A673 (cell line): ENCODE measurements around the gene PCNT.

Experiments
- EZH2 ChIP-seq: fragments of 200-600 bp; sonication (generic); IDR thresholded peaks from 2 replicates; pipeline ENCODE4 v1.6.1; 2017; ENCODE audit warnings: borderline replicate concordance, low read depth, mild to moderate bottlenecking, mixed read lengths, antibody characterized with exemption, low read length; ENCODE audit not compliant: poor library complexity, severe bottlenecking
- TF ChIP-seq, protein P1 (sequence below): fragments of 300-800, 200-600 bp; sonication (generic); conservative IDR thresholded peaks from 2 replicates; pipeline ENCODE4 v1.5.1; 2017; ENCODE audit warnings: low read depth, mild to moderate bottlenecking, antibody characterized with exemption, low read length, moderate library complexity, mixed read lengths

DNA sequence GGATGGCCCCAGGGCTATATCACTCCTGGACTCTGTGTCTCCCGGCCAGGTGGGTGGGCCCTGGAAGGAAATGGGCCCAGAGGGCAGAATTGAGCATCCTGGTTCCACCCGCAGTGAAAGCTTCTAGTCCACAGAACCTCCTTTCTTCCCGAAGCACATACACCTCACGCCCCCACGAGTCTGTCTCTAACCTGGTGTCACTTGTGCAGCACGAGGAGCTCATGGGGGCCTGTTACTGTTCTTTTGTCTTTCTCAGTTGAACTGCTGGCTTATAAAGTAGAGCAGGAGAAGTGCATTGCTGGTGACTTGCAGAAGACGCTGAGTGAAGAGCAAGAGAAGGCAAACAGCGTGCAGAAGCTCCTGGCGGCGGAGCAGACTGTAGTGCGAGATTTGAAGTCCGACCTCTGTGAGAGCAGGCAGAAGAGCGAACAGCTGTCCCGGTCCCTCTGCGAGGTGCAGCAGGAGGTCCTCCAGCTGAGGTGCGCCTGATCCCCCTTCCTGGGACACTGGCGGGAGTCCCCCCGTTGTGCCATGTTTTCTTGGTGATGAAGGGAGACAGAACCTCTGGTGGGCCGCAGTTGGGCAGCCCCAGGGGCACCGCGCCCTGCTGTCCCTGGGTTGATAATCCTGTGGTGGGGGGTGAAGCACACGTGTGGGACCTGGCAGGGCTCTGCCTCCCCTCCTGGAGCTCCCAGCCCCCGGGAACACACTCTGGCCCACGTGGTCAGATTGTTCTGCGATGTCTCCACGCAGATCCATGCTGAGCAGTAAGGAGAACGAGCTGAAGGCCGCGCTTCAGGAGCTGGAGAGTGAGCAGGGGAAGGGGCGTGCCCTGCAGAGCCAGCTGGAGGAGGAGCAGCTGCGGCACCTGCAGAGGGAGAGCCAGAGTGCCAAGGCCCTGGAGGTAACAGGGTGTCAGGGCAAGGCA is 106.1 kb downstream of the PCNT start:
- TF ChIP-seq EZH2: no peak
- TF ChIP-seq, protein P1, sequence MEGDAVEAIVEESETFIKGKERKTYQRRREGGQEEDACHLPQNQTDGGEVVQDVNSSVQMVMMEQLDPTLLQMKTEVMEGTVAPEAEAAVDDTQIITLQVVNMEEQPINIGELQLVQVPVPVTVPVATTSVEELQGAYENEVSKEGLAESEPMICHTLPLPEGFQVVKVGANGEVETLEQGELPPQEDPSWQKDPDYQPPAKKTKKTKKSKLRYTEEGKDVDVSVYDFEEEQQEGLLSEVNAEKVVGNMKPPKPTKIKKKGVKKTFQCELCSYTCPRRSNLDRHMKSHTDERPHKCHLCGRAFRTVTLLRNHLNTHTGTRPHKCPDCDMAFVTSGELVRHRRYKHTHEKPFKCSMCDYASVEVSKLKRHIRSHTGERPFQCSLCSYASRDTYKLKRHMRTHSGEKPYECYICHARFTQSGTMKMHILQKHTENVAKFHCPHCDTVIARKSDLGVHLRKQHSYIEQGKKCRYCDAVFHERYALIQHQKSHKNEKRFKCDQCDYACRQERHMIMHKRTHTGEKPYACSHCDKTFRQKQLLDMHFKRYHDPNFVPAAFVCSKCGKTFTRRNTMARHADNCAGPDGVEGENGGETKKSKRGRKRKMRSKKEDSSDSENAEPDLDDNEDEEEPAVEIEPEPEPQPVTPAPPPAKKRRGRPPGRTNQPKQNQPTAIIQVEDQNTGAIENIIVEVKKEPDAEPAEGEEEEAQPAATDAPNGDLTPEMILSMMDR: no peak
